Measurements from ENCODE around the gene GHR.

Gene GHR

DNA sequence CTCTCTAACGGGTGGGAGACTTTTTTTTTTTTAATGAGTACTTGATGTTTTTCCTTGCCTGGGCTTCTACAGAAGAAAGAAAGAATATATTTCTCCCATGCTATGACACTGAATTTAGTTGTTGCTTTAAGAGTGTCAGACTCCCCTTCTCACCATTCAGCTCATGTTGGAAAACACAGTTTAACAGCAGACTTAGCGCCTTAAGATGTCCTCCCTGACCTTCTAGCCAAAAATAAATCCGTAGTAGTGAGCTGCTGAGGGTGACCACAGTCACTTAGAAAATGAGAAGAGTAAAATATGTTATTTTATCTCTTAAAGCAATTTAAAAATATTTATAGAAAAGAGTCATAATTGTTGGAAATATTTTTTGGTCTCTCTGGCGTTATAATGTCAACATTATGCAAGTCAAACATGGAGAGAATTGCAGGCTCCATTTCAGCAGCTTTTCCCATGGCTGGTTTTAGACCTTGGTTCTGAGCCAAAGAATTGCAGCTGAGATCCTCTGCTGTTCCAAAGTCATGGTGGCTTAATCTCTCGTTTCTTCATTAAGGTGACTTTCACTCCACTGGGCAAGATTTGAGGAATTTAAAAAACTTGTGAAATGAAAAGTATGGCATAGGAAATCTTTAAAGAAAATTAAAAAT, 143.5 kb downstream of the GHR start:
- TF ChIP-seq, protein P1, sequence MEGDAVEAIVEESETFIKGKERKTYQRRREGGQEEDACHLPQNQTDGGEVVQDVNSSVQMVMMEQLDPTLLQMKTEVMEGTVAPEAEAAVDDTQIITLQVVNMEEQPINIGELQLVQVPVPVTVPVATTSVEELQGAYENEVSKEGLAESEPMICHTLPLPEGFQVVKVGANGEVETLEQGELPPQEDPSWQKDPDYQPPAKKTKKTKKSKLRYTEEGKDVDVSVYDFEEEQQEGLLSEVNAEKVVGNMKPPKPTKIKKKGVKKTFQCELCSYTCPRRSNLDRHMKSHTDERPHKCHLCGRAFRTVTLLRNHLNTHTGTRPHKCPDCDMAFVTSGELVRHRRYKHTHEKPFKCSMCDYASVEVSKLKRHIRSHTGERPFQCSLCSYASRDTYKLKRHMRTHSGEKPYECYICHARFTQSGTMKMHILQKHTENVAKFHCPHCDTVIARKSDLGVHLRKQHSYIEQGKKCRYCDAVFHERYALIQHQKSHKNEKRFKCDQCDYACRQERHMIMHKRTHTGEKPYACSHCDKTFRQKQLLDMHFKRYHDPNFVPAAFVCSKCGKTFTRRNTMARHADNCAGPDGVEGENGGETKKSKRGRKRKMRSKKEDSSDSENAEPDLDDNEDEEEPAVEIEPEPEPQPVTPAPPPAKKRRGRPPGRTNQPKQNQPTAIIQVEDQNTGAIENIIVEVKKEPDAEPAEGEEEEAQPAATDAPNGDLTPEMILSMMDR (conservative IDR thresholded peaks at IDR 0.05; ENCODE audit: low read length) = no peak
- no peak for TF ChIP-seq EZH2phosphoT487 (IDR thresholded peaks at IDR 0.05; ENCODE audit: borderline replicate concordance)
- Histone ChIP-seq H3F3A (ENCODE audit: low read depth) (no peaks in the 10 kb centered on the region), H2AFZ (ENCODE audit: low read length) (no peak overlapping the region), H3K36me3 (ENCODE audit: insufficient read depth, low read length) (no peaks in the 10 kb centered on the region), H3K4me3 (ENCODE audit: low read length, poor library complexity, severe bottlenecking) (no peak overlapping the region), H3K4me1 (ENCODE audit: insufficient read depth, low read length, poor library complexity, severe bottlenecking) (no peaks in the 10 kb centered on the region), H3K9ac (ENCODE audit: low read depth, low read length, poor library complexity, severe bottlenecking) (no peak overlapping the region), H3K9me2 (replicated peaks; ENCODE audit: low read depth, low read length) (no peaks in the 10 kb centered on the region), H3K79me2 (ENCODE audit: insufficient read depth, low read length) (no peaks in the 10 kb centered on the region), H3K9me3 (ENCODE audit: insufficient read depth, low read depth, low read length) (no peaks in the 10 kb centered on the region), H3K27me3 (ENCODE audit: insufficient read depth, low read length, poor library complexity, severe bottlenecking) (no peaks in the 10 kb centered on the region), H3K4me2 (ENCODE audit: low read depth, low read length, poor library complexity, severe bottlenecking) (no peak overlapping the region), H4K20me1 (ENCODE audit: insufficient read depth, low read length, poor library complexity, severe bottlenecking) (no peaks in the 10 kb centered on the region)

DNA sequence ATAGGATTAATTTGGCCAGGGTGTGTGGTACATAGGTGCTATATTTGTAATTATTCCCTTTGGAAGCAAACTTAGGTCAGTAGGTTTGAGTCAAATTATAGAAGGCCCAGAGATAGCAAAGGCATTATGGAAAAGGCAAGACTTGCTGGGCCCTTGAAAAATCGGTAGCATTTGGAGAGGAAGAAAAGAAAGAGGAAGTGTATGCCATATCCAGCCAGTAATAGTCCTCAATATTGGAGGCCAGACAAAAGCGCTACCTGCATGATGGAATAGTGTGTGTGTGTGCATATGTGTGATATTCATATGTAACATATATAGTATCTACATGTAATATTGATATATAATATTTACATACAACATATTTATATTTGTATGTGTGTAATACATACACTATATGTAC, 146.1 kb downstream of the GHR start:
- Histone ChIP-seq H3K4me2 (ENCODE audit: low read depth, low read length, poor library complexity, severe bottlenecking) (no peak overlapping the region), H3K9me3 (ENCODE audit: insufficient read depth, low read depth, low read length) (no peaks in the 10 kb centered on the region), H3K36me3 (ENCODE audit: insufficient read depth, low read length) (no peaks in the 10 kb centered on the region), H3K4me1 (ENCODE audit: insufficient read depth, low read length, poor library complexity, severe bottlenecking) (no peaks in the 10 kb centered on the region), H3K9me2 (replicated peaks; ENCODE audit: low read depth, low read length) (no peaks in the 10 kb centered on the region), H3K9ac (ENCODE audit: low read depth, low read length, poor library complexity, severe bottlenecking) (no peak overlapping the region), H4K20me1 (ENCODE audit: insufficient read depth, low read length, poor library complexity, severe bottlenecking) (no peaks in the 10 kb centered on the region), H3K27me3 (ENCODE audit: insufficient read depth, low read length, poor library complexity, severe bottlenecking) (no peaks in the 10 kb centered on the region), H3F3A (ENCODE audit: low read depth) (no peaks in the 10 kb centered on the region), H3K4me3 (ENCODE audit: low read length, poor library complexity, severe bottlenecking) (no peak overlapping the region), H3K79me2 (ENCODE audit: insufficient read depth, low read length) (no peaks in the 10 kb centered on the region), H2AFZ (ENCODE audit: low read length) (no peak overlapping the region)
- TF ChIP-seq, protein P1 (conservative IDR thresholded peaks at IDR 0.05; ENCODE audit: low read length) = no peak
- no peak for TF ChIP-seq EZH2phosphoT487 (IDR thresholded peaks at IDR 0.05; ENCODE audit: borderline replicate concordance)

DNA sequence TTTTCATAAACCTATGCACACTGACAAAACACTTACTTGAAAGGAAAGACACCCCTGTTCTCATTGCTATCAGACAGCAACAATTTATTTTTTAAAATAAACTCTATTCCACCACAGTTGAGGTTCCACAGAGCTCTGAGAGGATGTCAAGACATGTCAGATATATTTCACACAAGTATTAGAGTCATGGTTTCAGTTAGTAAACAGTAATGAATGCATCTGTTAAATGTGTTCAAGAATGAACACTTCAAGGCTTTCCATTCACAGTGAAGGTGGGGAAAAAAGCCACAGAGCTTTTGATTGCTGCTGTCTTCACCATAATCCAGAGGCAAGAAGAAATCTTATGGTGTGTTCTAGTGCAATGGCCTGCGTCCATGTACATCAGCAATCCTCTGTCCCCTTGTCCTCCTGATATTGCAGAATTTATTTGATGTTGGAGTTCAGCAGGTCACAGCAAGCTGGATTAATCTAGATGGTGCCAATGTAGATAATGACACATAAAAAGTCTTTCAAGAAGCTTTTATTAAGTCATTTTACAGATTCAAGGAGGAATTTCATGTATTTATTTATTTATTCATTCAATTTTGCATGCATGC, 146.8 kb downstream of the GHR start:
- Histone ChIP-seq H2AFZ (ENCODE audit: low read length) (no peak overlapping the region), H3K9me2 (replicated peaks; ENCODE audit: low read depth, low read length) (no peaks in the 10 kb centered on the region), H3F3A (ENCODE audit: low read depth) (no peaks in the 10 kb centered on the region), H3K9me3 (ENCODE audit: insufficient read depth, low read depth, low read length) (no peaks in the 10 kb centered on the region), H3K9ac (ENCODE audit: low read depth, low read length, poor library complexity, severe bottlenecking) (no peak overlapping the region), H4K20me1 (ENCODE audit: insufficient read depth, low read length, poor library complexity, severe bottlenecking) (no peaks in the 10 kb centered on the region), H3K4me2 (ENCODE audit: low read depth, low read length, poor library complexity, severe bottlenecking) (no peak overlapping the region), H3K79me2 (ENCODE audit: insufficient read depth, low read length) (no peaks in the 10 kb centered on the region), H3K27me3 (ENCODE audit: insufficient read depth, low read length, poor library complexity, severe bottlenecking) (no peaks in the 10 kb centered on the region), H3K36me3 (ENCODE audit: insufficient read depth, low read length) (no peaks in the 10 kb centered on the region), H3K4me1 (ENCODE audit: insufficient read depth, low read length, poor library complexity, severe bottlenecking) (no peaks in the 10 kb centered on the region), H3K4me3 (ENCODE audit: low read length, poor library complexity, severe bottlenecking) (no peak overlapping the region)
- TF ChIP-seq EZH2phosphoT487 (IDR thresholded peaks at IDR 0.05; ENCODE audit: borderline replicate concordance) = no peak
- TF ChIP-seq, protein P1 (conservative IDR thresholded peaks at IDR 0.05; ENCODE audit: low read length) = no peak

All from Loucy (cell line).